HUES6 (cell line): Measurements from ENCODE around the gene RIPK3.
"Not testable (repeated sequence)": the region's sequence is repeated elsewhere in the genome, so short reads cannot be mapped to it uniquely, and the experiment has no call there.

Source experiments
- H3K27ac ChIP-seq: 2 replicates; pipeline ENCODE4 v1.7.0; 2013; ENCODE audit warnings: low read depth, mild to moderate bottlenecking, low read length, inconsistent platforms
- H3K27me3 ChIP-seq: 2 replicates; pipeline ENCODE4 v1.6.1; 2013; ENCODE audit warnings: low read length; ENCODE audit not compliant: control insufficient read depth, insufficient read depth
- H3K36me3 ChIP-seq: 2 replicates; pipeline ENCODE4 v1.6.1; 2013; ENCODE audit warnings: low read length; ENCODE audit not compliant: control insufficient read depth, insufficient read depth
- H3K4me1 ChIP-seq: 2 replicates; pipeline ENCODE4 v1.6.1; 2013; ENCODE audit warnings: low read length; ENCODE audit not compliant: control insufficient read depth, insufficient read depth
- H3K4me3 ChIP-seq: 2 replicates; pipeline ENCODE4 v1.5.1; 2013; ENCODE audit warnings: low read depth, low read length
- H3K9ac ChIP-seq: one replicate; pipeline ENCODE4 v1.6.1; 2013; ENCODE audit warnings: mild to moderate bottlenecking, low read length
- H3K9me3 ChIP-seq: 2 replicates; pipeline ENCODE4 v1.6.1; 2013; ENCODE audit warnings: low read depth, low read length; ENCODE audit not compliant: control insufficient read depth, insufficient read depth

The RIPK3 gene

GRCh38 chr14:24360281-24360680, 20.5 kb upstream of the RIPK3 start:
- no peaks in the 10 kb centered on the region for H3K9me3 ChIP-seq
- no peaks in the 10 kb centered on the region for H3K36me3 ChIP-seq
- no peak overlapping the region for H3K4me3 ChIP-seq
- peaks cover 14% of the 10 kb centered on the region for H3K27me3 ChIP-seq
- no peak overlapping the region for H3K27ac ChIP-seq
- no peaks in the 10 kb centered on the region for H3K4me1 ChIP-seq
- H3K9ac ChIP-seq, result no peak overlapping the region

DNA sequence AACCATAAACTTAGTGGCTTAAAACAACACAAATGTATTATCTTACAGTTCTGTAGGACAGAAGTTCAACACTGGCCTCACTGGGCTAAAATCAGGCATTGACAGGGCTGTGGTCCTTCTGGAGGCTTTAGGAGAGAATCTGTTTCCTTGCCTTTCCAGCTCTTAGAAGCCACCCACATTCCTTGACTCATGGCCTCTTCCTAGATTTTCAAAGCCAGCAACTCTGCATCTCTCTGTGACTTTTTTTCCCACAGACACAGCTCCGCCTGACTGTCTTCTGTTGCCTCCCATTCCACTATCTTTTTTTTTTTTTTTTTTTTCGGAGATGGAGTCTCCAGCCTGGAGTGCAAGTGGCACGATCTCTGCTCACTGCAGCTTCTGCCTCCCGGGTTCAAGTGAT, 16.4 kb upstream of the RIPK3 start:
- H3K27me3 ChIP-seq, result peaks cover 31% of the 10 kb centered on the region
- H3K36me3 ChIP-seq, result no peaks in the 10 kb centered on the region
- H3K4me3 ChIP-seq, result no peak overlapping the region
- no peak overlapping the region for H3K27ac ChIP-seq
- no peak overlapping the region for H3K9ac ChIP-seq
- H3K4me1 ChIP-seq, result no peaks in the 10 kb centered on the region
- H3K9me3 ChIP-seq, result no peaks in the 10 kb centered on the region

GRCh38 chr14:24355009-24355408, 15.2 kb upstream of the RIPK3 start:
- Histone ChIP-seq H3K27ac (no peak overlapping the region), H3K9ac (no peak overlapping the region), H3K9me3 (no peaks in the 10 kb centered on the region), H3K36me3 (no peaks in the 10 kb centered on the region), H3K4me3 (no peak overlapping the region), H3K4me1 (no peaks in the 10 kb centered on the region), H3K27me3 (peaks cover 40% of the 10 kb centered on the region)

DNA sequence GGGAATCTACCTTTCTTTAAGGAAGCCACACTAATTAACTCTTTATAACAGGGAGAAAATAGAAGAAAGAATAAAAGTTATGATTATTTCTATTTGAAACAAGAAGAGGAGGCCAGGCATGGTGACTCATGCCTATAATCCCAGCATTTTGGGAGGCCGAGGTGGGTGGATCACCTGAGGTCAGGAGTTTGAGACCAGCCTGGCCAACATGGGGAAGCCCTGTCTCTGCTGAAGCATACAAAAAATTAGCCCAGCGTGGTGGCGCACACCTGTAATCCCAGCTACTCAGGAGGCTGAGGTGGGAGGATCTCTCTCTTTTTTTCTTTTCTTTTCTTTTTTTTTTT, 14.7 kb upstream of the RIPK3 start:
- not testable (repeated sequence) for H3K9me3 ChIP-seq, H3K9ac ChIP-seq, H3K4me3 ChIP-seq, H3K36me3 ChIP-seq, H3K27ac ChIP-seq, H3K4me1 ChIP-seq
- peaks cover 46% of the 10 kb centered on the region for H3K27me3 ChIP-seq

- Histone ChIP-seq H3K27ac (no peak overlapping the region), H3K36me3 (no peaks in the 10 kb centered on the region), H3K27me3 (peaks cover 50% of the 10 kb centered on the region), H3K9me3 (no peaks in the 10 kb centered on the region), H3K4me1 (no peaks in the 10 kb centered on the region), H3K4me3 (no peak overlapping the region), H3K9ac (no peak overlapping the region)
Observed at GRCh38 chr14:24353559-24354481, 14.0 kb upstream of the RIPK3 start.

- Histone ChIP-seq H3K9me3 (no peaks in the 10 kb centered on the region), H3K4me1 (no peaks in the 10 kb centered on the region), H3K4me3 (no peak overlapping the region), H3K9ac (no peak overlapping the region), H3K36me3 (no peaks in the 10 kb centered on the region), H3K27ac (no peak overlapping the region), H3K27me3 (peaks cover 63% of the 10 kb centered on the region)
Observed at GRCh38 chr14:24351517-24351916, 11.7 kb upstream of the RIPK3 start.

GRCh38 chr14:24349742-24350141, 10.0 kb upstream of the RIPK3 start:
- no peaks in the 10 kb centered on the region for H3K9me3 ChIP-seq
- H3K27me3 ChIP-seq, result peaks cover 70% of the 10 kb centered on the region
- H3K36me3 ChIP-seq, result no peaks in the 10 kb centered on the region
- H3K9ac ChIP-seq, result no peak overlapping the region
- H3K4me1 ChIP-seq, result no peaks in the 10 kb centered on the region
- H3K27ac ChIP-seq, result no peak overlapping the region
- H3K4me3 ChIP-seq, result no peak overlapping the region

DNA sequence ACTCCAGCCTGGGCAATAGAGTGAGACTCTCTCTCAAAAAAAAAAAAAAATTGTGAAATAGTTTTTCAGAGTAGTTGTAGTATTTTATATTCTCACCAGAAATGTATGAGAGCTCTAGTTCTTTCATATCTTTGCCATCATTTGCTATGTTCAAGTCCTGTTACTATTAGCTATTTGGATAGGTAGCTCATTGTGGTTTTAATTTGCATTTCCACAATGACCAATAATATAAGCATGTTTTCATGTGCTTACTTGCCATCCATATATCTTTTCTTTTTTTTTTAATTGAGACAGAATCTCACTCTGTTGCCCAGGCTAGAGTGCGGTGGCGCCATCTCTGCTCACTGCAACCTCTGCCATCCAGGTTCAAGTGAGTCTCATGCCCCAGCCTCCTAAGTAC, 8.4 kb upstream of the RIPK3 start:
- Histone ChIP-seq H3K9ac (no peak overlapping the region), H3K36me3 (no peaks in the 10 kb centered on the region), H3K27ac (no peak overlapping the region), H3K4me3 (no peak overlapping the region), H3K27me3 (peaks cover 71% of the 10 kb centered on the region), H3K4me1 (no peaks in the 10 kb centered on the region), H3K9me3 (no peaks in the 10 kb centered on the region)

DNA sequence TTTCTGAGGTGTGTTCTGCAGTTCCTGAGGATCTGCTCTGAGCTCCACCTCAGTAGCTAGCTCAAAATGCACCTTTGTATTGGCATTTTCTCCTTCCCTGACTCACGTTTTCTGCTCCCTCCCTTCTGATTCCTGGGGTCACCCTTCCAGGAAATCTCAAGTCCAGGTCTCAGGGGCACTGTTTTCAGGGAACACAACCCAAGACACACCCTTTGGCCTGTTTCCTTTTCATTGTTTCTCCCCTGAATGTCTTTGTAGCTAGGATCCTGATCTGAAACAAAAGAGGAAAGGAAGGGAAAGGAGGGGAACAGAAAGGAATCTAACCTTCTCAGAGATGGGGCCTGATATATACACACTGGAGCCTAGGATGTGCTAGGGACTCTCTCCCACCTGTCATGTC, 7.3 kb upstream of the RIPK3 start:
- H3K27ac ChIP-seq, result no peak overlapping the region
- no peaks in the 10 kb centered on the region for H3K4me1 ChIP-seq
- H3K4me3 ChIP-seq, result no peak overlapping the region
- peaks cover 69% of the 10 kb centered on the region for H3K27me3 ChIP-seq
- no peaks in the 10 kb centered on the region for H3K36me3 ChIP-seq
- H3K9me3 ChIP-seq, result no peaks in the 10 kb centered on the region
- no peak overlapping the region for H3K9ac ChIP-seq

DNA sequence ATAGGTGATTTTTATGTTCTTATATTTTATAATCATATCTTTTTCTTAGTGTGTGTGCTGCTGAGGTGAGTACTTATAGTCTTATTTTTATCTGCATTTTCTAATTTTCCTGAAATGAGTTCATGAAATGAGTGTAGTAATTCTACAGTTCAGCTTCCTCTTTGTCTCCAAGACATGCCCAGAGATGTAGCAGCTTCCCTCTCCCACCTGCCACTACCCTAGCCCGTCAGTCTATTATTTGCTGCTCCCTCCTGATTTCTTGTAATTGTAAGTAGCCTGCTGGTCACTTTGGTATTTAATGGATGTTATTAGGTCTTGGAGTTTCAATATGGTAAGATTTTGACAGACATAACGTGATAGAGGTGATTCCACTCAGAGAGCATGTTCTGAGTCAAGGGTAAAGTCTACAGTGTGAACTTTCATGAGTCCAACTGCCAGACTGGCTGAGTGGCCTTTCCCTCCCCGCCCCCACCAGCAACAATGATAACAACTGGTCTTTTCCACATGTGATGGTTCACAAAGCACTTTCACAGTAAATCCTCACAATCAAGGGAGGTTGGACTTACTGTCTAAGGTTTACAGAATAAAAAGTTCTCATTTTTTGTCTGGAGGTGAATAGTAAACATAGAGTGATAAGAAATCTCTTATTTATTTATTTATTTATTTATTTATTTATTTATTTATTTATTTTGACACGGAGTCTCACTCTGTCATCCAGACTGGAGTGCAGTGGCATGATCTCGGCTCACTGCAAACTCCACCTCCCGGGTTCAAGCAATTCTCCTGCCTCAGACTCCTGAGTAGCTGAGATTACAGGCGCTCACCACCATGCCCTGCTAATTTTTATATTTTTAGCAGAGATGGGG, 4.2 kb upstream of the RIPK3 start:
- peaks cover 3% of the 10 kb centered on the region; the same call in 1 of the 2 replicates for H3K4me1 ChIP-seq
- no peak overlapping the region for H3K4me3 ChIP-seq
- no peak overlapping the region for H3K9ac ChIP-seq
- H3K27me3 ChIP-seq, result peaks cover 68% of the 10 kb centered on the region
- no peak overlapping the region for H3K27ac ChIP-seq
- H3K9me3 ChIP-seq, result no peaks in the 10 kb centered on the region
- no peaks in the 10 kb centered on the region for H3K36me3 ChIP-seq

DNA sequence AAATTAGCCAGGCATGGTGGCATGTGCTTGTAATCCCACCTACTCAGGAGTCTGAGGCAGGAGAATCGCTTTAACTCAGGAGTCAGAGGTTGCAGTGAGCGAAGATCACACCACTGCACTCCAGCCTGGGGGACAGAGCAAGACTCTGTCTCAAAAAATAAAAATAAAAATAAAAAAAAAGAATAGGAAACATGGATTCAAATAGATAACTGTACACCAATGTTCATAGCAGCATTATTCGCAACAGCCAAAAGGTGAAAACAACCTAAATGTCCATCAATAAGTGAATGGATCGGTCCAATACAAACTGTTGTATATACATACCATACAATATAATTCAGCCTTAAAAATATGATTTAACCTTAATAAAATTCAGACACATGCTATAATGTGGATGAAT, 3.1 kb upstream of the RIPK3 start:
- Histone ChIP-seq H3K27me3 (peaks cover 73% of the 10 kb centered on the region), H3K4me1 (peaks cover 4% of the 10 kb centered on the region; the same call in 1 of the 2 replicates)

More for the DNA sequence above, 3.1 kb upstream of the RIPK3 start:
- H3K27ac ChIP-seq, result no peak overlapping the region
- H3K9me3 ChIP-seq, result no peaks in the 10 kb centered on the region
- no peak overlapping the region for H3K4me3 ChIP-seq
- no peaks in the 10 kb centered on the region for H3K36me3 ChIP-seq
- no peak overlapping the region for H3K9ac ChIP-seq
